HCT116 (cell line): ENCODE results near the gene MAVS. TPM values are rescaled to one million over a fixed set of nuclear protein-coding genes. Genes with fewer than 3 reads are reported as not detected.

Experiments used
- ATAC-seq: fragments of 200-7000 bp; cut with Tn5 transposase; 2 replicates; pipeline ENCODE4 v1.9.1; 2020; ENCODE audit warnings: mild to moderate bottlenecking, moderate library complexity
- BruUV-seq: library from RNA; stranded (reverse); fragments of 400-500 nt; replicated peaks from 2 replicates; lab custom pipeline; 2021; lab: Mats Ljungman, UMichigan
- CTCF ChIA-PET: fragments of 300-600 bp; sonication (Branson Sonifier 250); formaldehyde crosslinking; loops from one replicate; lab custom pipeline; 2021; ENCODE audit warnings: antibody characterized with exemption; lab: Charles Lee
- POLR2A ChIA-PET: fragments of 300-600, 350-600 bp; sonication (Branson Sonifier 250); formaldehyde crosslinking; loops from one replicate; lab custom pipeline; 2021; ENCODE audit warnings: antibody characterized with exemption; lab: Charles Lee
- RAD21 ChIA-PET, 2 experiments: fragments of 300-600 bp; sonication (Branson Sonifier 250); formaldehyde crosslinking; loops; one replicate each; lab custom pipeline; 2023; ENCODE audit warnings: low total read pairs in 2 of 2; ENCODE audit not compliant: uncharacterized antibody in 2 of 2, unreplicated experiment in 2 of 2, low non-redundant PET in 1 of 2; lab: Charles Lee
- DNase-seq: peaks from one replicate; pipeline ENCODE4 v3.0.0-alpha.2; 2010; ENCODE audit warnings: low read depth, low spot score
- H2AFZ ChIP-seq: fragments of 200-600 bp; shearing (Covaris generic), sonication (generic); 2 replicates; pipeline ENCODE4 v1.6.1; 2017; ENCODE audit warnings: low read depth, mixed run types, mixed read lengths, antibody characterized with exemption, low read length; ENCODE audit not compliant: poor library complexity, severe bottlenecking
- H3K27ac ChIP-seq: 2 replicates; pipeline ENCODE4 v1.5.1; 2012; ENCODE audit warnings: low read depth, low read length
- H3K27me3 ChIP-seq: fragments of 200-600 bp; sonication (generic); 2 replicates; pipeline ENCODE4 v1.6.1; 2016; ENCODE audit warnings: mixed run types, low read length, mixed read lengths; ENCODE audit not compliant: insufficient read depth
- H3K36me3 ChIP-seq, 2 experiments: fragments of 200-500 bp in 1 of 2; fragments of 200-600 bp in 1 of 2; sonication (Bioruptor generic) in 1 of 2; sonication (generic) in 1 of 2; 2 replicates each; pipeline versions ENCODE4 v1.5.1 to v1.6.1; 2014 to 2016; ENCODE audit warnings: low read length in 2 of 2, inconsistent platforms in 1 of 2, mixed read lengths in 1 of 2, mixed run types in 1 of 2; ENCODE audit not compliant: insufficient read depth in 2 of 2, control insufficient read depth in 1 of 2
- H3K4me1 ChIP-seq, 2 experiments: fragments of 200-600 bp in 1 of 2; sonication (generic) in 1 of 2; 2 replicates each; pipeline versions ENCODE4 v1.5.1 to v1.6.1; 2012 to 2017; ENCODE audit warnings: low read length in 2 of 2, inconsistent platforms in 1 of 2, mild to moderate bottlenecking in 1 of 2, mixed read lengths in 1 of 2, mixed run types in 1 of 2, moderate library complexity in 1 of 2; ENCODE audit not compliant: insufficient read depth in 2 of 2, control insufficient read depth in 1 of 2
- H3K4me2 ChIP-seq: fragments of 200-600 bp; sonication (generic); 2 replicates; pipeline ENCODE4 v1.6.1; 2017; ENCODE audit warnings: mixed run types, low read length, mixed read lengths
- H3K4me3 ChIP-seq, 2 experiments: fragments of 200-600 bp in 1 of 2; sonication (generic) in 1 of 2; replicated peaks in 1 of 2; 2 replicates each; pipeline ENCODE4 v1.5.1; 2011 to 2016; ENCODE audit warnings: low read length in 2 of 2, control low read depth in 1 of 2, low read depth in 1 of 2, mild to moderate bottlenecking in 1 of 2, mixed read lengths in 1 of 2, mixed run types in 1 of 2
- H3K79me2 ChIP-seq: fragments of 200-600 bp; sonication (generic); 2 replicates; pipeline ENCODE4 v1.6.1; 2017; ENCODE audit warnings: mild to moderate bottlenecking, mixed run types, low read length, moderate library complexity, mixed read lengths; ENCODE audit not compliant: insufficient read depth
- H3K9ac ChIP-seq: fragments of 200-600 bp; sonication (generic); 2 replicates; pipeline ENCODE4 v1.6.1; 2016; ENCODE audit warnings: low read length, mixed read lengths
- H3K9me2 ChIP-seq: fragments of 200-600 bp; sonication (generic), shearing (Covaris generic); 2 replicates; pipeline ENCODE4 v1.6.1; 2017; ENCODE audit warnings: mixed run types, mild to moderate bottlenecking, moderate library complexity; ENCODE audit not compliant: insufficient read depth
- H3K9me3 ChIP-seq, 2 experiments: fragments of 200-500 bp in 1 of 2; fragments of 200-600 bp in 1 of 2; sonication (Bioruptor generic) in 1 of 2; sonication (generic) in 1 of 2; 2 replicates each; pipeline ENCODE4 v1.6.1; 2014 to 2017; ENCODE audit warnings: low read length in 2 of 2, mixed read lengths in 2 of 2, inconsistent platforms in 1 of 2, low read depth in 1 of 2, mild to moderate bottlenecking in 1 of 2, mixed run types in 1 of 2, moderate library complexity in 1 of 2; ENCODE audit not compliant: control insufficient read depth in 1 of 2, insufficient read depth in 1 of 2
- H4K20me1 ChIP-seq: fragments of 200-600 bp; sonication (generic), shearing (Covaris generic); 2 replicates; pipeline ENCODE4 v1.6.1; 2017; ENCODE audit warnings: mixed run types, mild to moderate bottlenecking, moderate library complexity; ENCODE audit not compliant: insufficient read depth
- ATF3 ChIP-seq: IDR thresholded peaks from 2 replicates; pipeline ENCODE4 v1.6.1; 2012
- CBX3 ChIP-seq: IDR thresholded peaks from 2 replicates; pipeline ENCODE4 v1.6.1; 2012; ENCODE audit warnings: low read depth
- CEBPB ChIP-seq: IDR thresholded peaks from 2 replicates; pipeline ENCODE4 v1.6.1; 2012; ENCODE audit warnings: low read depth
- EGR1 ChIP-seq: IDR thresholded peaks from 2 replicates; pipeline ENCODE4 v1.6.1; 2012; ENCODE audit warnings: low read depth
- ELF1 ChIP-seq: IDR thresholded peaks from 2 replicates; pipeline ENCODE4 v1.6.1; 2012; ENCODE audit warnings: low read depth, borderline replicate concordance
- EZH2 ChIP-seq: fragments of 200-600 bp; sonication (generic); IDR thresholded peaks from 2 replicates; pipeline ENCODE4 v1.6.1; 2017; ENCODE audit warnings: antibody characterized with exemption, mixed run types
- FOSL1 ChIP-seq: IDR thresholded peaks from 2 replicates; pipeline ENCODE4 v1.6.1; 2012; ENCODE audit warnings: low read depth
- JUND ChIP-seq: IDR thresholded peaks from 2 replicates; pipeline ENCODE4 v1.6.1; 2012
- MAX ChIP-seq: IDR thresholded peaks from 2 replicates; pipeline ENCODE4 v1.6.1; 2012
- POLR2A ChIP-seq: IDR thresholded peaks from 2 replicates; pipeline ENCODE4 v1.7.0; 2011; ENCODE audit warnings: borderline replicate concordance; ENCODE audit not compliant: insufficient read depth, insufficient read length; ENCODE audit errors: extremely low read depth
- RAD21 ChIP-seq: IDR thresholded peaks from 2 replicates; pipeline ENCODE4 v1.6.1; 2012; ENCODE audit warnings: low read depth, mild to moderate bottlenecking
- SIN3A ChIP-seq: IDR thresholded peaks from 2 replicates; pipeline ENCODE4 v1.6.1; 2012; ENCODE audit warnings: low read depth
- SP1 ChIP-seq: IDR thresholded peaks from 2 replicates; pipeline ENCODE4 v1.6.1; 2012; ENCODE audit warnings: low read depth
- SRF ChIP-seq: IDR thresholded peaks from 2 replicates; pipeline ENCODE4 v1.6.1; 2012; ENCODE audit warnings: low read depth
- TCF7L2 ChIP-seq: IDR thresholded peaks from 2 replicates; pipeline ENCODE4 v1.7.0; 2011; ENCODE audit warnings: borderline replicate concordance, inconsistent platforms; ENCODE audit not compliant: insufficient read depth, insufficient read length; ENCODE audit errors: extremely low read depth
- YY1 ChIP-seq: IDR thresholded peaks from 2 replicates; pipeline ENCODE4 v1.6.1; 2011; ENCODE audit warnings: low read length, low read depth, moderate library complexity, mild to moderate bottlenecking; ENCODE audit not compliant: insufficient replicate concordance; ENCODE audit errors: extremely low read depth
- ZBTB33 ChIP-seq: IDR thresholded peaks from 2 replicates; pipeline ENCODE4 v1.6.1; 2011; ENCODE audit warnings: mild to moderate bottlenecking, low read length, moderate library complexity; ENCODE audit not compliant: insufficient replicate concordance; ENCODE audit errors: extremely low read depth
- ZNF274 ChIP-seq: fragments of 200-500 bp; sonication (Bioruptor generic); IDR thresholded peaks from 2 replicates; pipeline ENCODE4 v1.6.1; 2014; ENCODE audit warnings: mild to moderate bottlenecking, low read depth, low read length, inconsistent platforms
- intact Hi-C: fragments of 100-400 bp; cut with micrococcal nuclease; formaldehyde crosslinking; loops from 2 replicates; pipeline ENCODE4 v1.10.0; 2022
- total RNA-seq: library from RNA; stranded (reverse); gene quantifications from one replicate; pipeline ENCODE4 v1.2.1, GENCODE V29; 2021; ENCODE audit not compliant: unreplicated experiment
- TF ChIP-seq, protein P1 (sequence below): IDR thresholded peaks from 2 replicates; pipeline ENCODE4 v1.6.1; 2012; ENCODE audit warnings: low read depth
- TF ChIP-seq, protein P2 (sequence below), 3 experiments: fragments of 200-600 bp in 1 of 3; sonication (generic) in 1 of 3; IDR thresholded peaks in 2 of 3; conservative IDR thresholded peaks in 1 of 3; 2 replicates each; pipeline ENCODE4 v1.5.1; 2012 to 2017; ENCODE audit warnings: low read depth in 2 of 3, low read length in 2 of 3, antibody characterized with exemption in 1 of 3, borderline replicate concordance in 1 of 3, control low read depth in 1 of 3, mild to moderate bottlenecking in 1 of 3, mixed read lengths in 1 of 3, mixed run types in 1 of 3, moderate library complexity in 1 of 3; ENCODE audit not compliant: insufficient read depth in 1 of 3

The MAVS gene
- total RNA-seq, 1 experiment from 2014 or later, result 60.1 TPM

- no peaks in the 10 kb centered on the region for H3K9me2 ChIP-seq
- H3K4me1 ChIP-seq, result peaks cover 2 to 7% of the 10 kb centered on the region in 2 experiments; a peak in 2 of 4 replicates
- H2AFZ ChIP-seq, result no peak overlapping the region
- H4K20me1 ChIP-seq, result peaks cover 16% of the 10 kb centered on the region; the same call in 1 of the 2 replicates
- no peak for TF ChIP-seq FOSL1
- no peak for TF ChIP-seq CBX3
- no peak for TF ChIP-seq ZBTB33
- TF ChIP-seq RAD21, result no peak
- no peak for TF ChIP-seq MAX
- TF ChIP-seq JUND, result no peak
- no peak for TF ChIP-seq SP1
- TF ChIP-seq ELF1, result no peak
- no peak for TF ChIP-seq EZH2
- no peak for TF ChIP-seq TCF7L2
- TF ChIP-seq, protein P1, sequence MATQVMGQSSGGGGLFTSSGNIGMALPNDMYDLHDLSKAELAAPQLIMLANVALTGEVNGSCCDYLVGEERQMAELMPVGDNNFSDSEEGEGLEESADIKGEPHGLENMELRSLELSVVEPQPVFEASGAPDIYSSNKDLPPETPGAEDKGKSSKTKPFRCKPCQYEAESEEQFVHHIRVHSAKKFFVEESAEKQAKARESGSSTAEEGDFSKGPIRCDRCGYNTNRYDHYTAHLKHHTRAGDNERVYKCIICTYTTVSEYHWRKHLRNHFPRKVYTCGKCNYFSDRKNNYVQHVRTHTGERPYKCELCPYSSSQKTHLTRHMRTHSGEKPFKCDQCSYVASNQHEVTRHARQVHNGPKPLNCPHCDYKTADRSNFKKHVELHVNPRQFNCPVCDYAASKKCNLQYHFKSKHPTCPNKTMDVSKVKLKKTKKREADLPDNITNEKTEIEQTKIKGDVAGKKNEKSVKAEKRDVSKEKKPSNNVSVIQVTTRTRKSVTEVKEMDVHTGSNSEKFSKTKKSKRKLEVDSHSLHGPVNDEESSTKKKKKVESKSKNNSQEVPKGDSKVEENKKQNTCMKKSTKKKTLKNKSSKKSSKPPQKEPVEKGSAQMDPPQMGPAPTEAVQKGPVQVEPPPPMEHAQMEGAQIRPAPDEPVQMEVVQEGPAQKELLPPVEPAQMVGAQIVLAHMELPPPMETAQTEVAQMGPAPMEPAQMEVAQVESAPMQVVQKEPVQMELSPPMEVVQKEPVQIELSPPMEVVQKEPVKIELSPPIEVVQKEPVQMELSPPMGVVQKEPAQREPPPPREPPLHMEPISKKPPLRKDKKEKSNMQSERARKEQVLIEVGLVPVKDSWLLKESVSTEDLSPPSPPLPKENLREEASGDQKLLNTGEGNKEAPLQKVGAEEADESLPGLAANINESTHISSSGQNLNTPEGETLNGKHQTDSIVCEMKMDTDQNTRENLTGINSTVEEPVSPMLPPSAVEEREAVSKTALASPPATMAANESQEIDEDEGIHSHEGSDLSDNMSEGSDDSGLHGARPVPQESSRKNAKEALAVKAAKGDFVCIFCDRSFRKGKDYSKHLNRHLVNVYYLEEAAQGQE, result no peak
- no peak for TF ChIP-seq SRF
- TF ChIP-seq POLR2A, result no peak
- no peak for TF ChIP-seq SIN3A
- TF ChIP-seq EGR1, result no peak
- TF ChIP-seq CEBPB, result no peak
- TF ChIP-seq YY1, result no peak
- TF ChIP-seq, protein P2, sequence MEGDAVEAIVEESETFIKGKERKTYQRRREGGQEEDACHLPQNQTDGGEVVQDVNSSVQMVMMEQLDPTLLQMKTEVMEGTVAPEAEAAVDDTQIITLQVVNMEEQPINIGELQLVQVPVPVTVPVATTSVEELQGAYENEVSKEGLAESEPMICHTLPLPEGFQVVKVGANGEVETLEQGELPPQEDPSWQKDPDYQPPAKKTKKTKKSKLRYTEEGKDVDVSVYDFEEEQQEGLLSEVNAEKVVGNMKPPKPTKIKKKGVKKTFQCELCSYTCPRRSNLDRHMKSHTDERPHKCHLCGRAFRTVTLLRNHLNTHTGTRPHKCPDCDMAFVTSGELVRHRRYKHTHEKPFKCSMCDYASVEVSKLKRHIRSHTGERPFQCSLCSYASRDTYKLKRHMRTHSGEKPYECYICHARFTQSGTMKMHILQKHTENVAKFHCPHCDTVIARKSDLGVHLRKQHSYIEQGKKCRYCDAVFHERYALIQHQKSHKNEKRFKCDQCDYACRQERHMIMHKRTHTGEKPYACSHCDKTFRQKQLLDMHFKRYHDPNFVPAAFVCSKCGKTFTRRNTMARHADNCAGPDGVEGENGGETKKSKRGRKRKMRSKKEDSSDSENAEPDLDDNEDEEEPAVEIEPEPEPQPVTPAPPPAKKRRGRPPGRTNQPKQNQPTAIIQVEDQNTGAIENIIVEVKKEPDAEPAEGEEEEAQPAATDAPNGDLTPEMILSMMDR (IDR thresholded peaks at IDR 0.05 in 2 of 3, conservative IDR thresholded peaks at IDR 0.05 in 1 of 3; ENCODE audit: borderline replicate concordance in 1 of 3, insufficient read depth in 1 of 3, low read depth in 2 of 3, low read length in 2 of 3), result no peak
- no peak for TF ChIP-seq ATF3
- TF ChIP-seq ZNF274, result no peak
- ChIA-PET POLR2A (no interaction called here), CTCF (no interaction called here), RAD21 (no interaction called here)
- ATAC-seq, result no peak
- TSS peak; percentile 14 for BruUV-seq
- H3K36me3 ChIP-seq, result peaks cover 33 to 53% of the 10 kb centered on the region in 2 experiments
- intact Hi-C loops, result no loop called here
- no peak overlapping the region for H3K27ac ChIP-seq
- no peak overlapping the region for H3K9ac ChIP-seq
- no peaks in the 10 kb centered on the region for H3K9me3 ChIP-seq
- peaks cover 99% of the 10 kb centered on the region for H3K79me2 ChIP-seq
- no peak overlapping the region for H3K4me3 ChIP-seq
- H3K4me2 ChIP-seq, result no peak overlapping the region
- no peak for DNase-seq
- H3K27me3 ChIP-seq, result no peaks in the 10 kb centered on the region
These were observed 62.0 kb downstream of the MAVS start for GRCh38 chr20:3908667-3909066.
